Endothelial cell of umbilical vein (primary cell): Measurements from ENCODE around the gene DHRS11. TPM values are rescaled to one million over a fixed set of nuclear protein-coding genes. Genes with fewer than 3 reads are reported as not detected.
A peak's percentile ranks its signal among the peaks of the same experiment; 100 is the strongest.

Experiments
- BruUV-seq: library from RNA; stranded (reverse); fragments of 400-500 nt; replicated peaks from 2 replicates; lab custom pipeline; 2021; lab: Mats Ljungman, UMichigan
- CTCF ChIA-PET: fragments of 300-600, 350-600 bp; sonication (Branson Sonifier 250); formaldehyde crosslinking; loops from one replicate; lab custom pipeline; 2021; ENCODE audit warnings: antibody characterized with exemption, inconsistent platforms; lab: Charles Lee
- POLR2A ChIA-PET: fragments of 300-600, 350-600 bp; sonication (Branson Sonifier 250); formaldehyde crosslinking; loops from one replicate; lab custom pipeline; 2021; ENCODE audit warnings: antibody characterized with exemption, inconsistent platforms; lab: Charles Lee
- DNase-seq: peaks from one replicate; pipeline ENCODE4 v3.0.0-alpha.2; 2011; ENCODE audit warnings: low read depth, low spot score
- FAIRE-seq: peaks from 2 replicates; lab custom pipeline; 2011; peaks lifted over from hg19 to GRCh38; lab: Jason Lieb, UNC
- H2AFZ ChIP-seq: 2 replicates; pipeline ENCODE4 v1.6.0; 2012; ENCODE audit warnings: low read depth, low read length, control low read depth, inconsistent platforms
- H3K27ac ChIP-seq: 2 replicates; pipeline ENCODE4 v1.5.1; 2011; ENCODE audit warnings: low read depth, mild to moderate bottlenecking, control low read depth, low read length, moderate library complexity; ENCODE audit not compliant: insufficient read depth
- H3K27me3 ChIP-seq, 2 experiments: 2 replicates each; pipeline versions ENCODE4 v1.6.0 to v1.6.1; 2011; ENCODE audit warnings: low read length in 2 of 2, mixed read lengths in 1 of 2; ENCODE audit not compliant: control insufficient read depth in 2 of 2, insufficient read depth in 2 of 2
- H3K36me3 ChIP-seq, 2 experiments: 2 replicates in 1 of 2; 3 replicates in 1 of 2; pipeline ENCODE4 v1.5.1; 2011; ENCODE audit warnings: low read length in 2 of 2, mild to moderate bottlenecking in 1 of 2, moderate library complexity in 1 of 2; ENCODE audit not compliant: control insufficient read depth in 2 of 2, insufficient read depth in 2 of 2; ENCODE audit errors: extremely low read depth in 1 of 2
- H3K4me1 ChIP-seq: 3 replicates; pipeline ENCODE4 v1.5.1; 2011; ENCODE audit warnings: mild to moderate bottlenecking, low read length; ENCODE audit not compliant: control insufficient read depth, insufficient read depth; ENCODE audit errors: extremely low read depth
- H3K4me2 ChIP-seq: 2 replicates; pipeline ENCODE4 v1.6.1; 2011; ENCODE audit warnings: low read length, control low read depth, mixed read lengths; ENCODE audit not compliant: insufficient read depth
- H3K4me3 ChIP-seq, 3 experiments: fragments of 200-600 bp in 1 of 3; sonication (generic), shearing (Covaris generic) in 1 of 3; replicated peaks in 1 of 3; 2 replicates each; pipeline ENCODE4 v1.5.1; 2011 to 2016; ENCODE audit warnings: control low read depth in 3 of 3, low read length in 3 of 3, mild to moderate bottlenecking in 2 of 3, inconsistent platforms in 1 of 3, low read depth in 1 of 3, moderate library complexity in 1 of 3; ENCODE audit not compliant: insufficient read depth in 1 of 3
- H3K79me2 ChIP-seq: 2 replicates; pipeline ENCODE4 v1.6.0; 2012; ENCODE audit warnings: low read length, inconsistent platforms; ENCODE audit not compliant: control insufficient read depth, insufficient read depth
- H3K9ac ChIP-seq: replicated peaks from 2 replicates; pipeline ENCODE3; 2011; ENCODE audit warnings: low read length, control low read depth; ENCODE audit not compliant: insufficient read depth; ENCODE audit errors: extremely low read depth
- H3K9me1 ChIP-seq: replicated peaks from 3 replicates; pipeline ENCODE4 v1.6.0; 2011; ENCODE audit warnings: mild to moderate bottlenecking, low read length; ENCODE audit not compliant: control insufficient read depth, insufficient read depth; ENCODE audit errors: extremely low read depth
- H3K9me3 ChIP-seq: replicated peaks from 2 replicates; pipeline ENCODE4 v1.5.1; 2012; ENCODE audit warnings: low read length, inconsistent platforms; ENCODE audit not compliant: control insufficient read depth, insufficient read depth
- H4K20me1 ChIP-seq: replicated peaks from 2 replicates; pipeline ENCODE3; 2011; ENCODE audit warnings: mild to moderate bottlenecking, low read length; ENCODE audit not compliant: control insufficient read depth, insufficient read depth; ENCODE audit errors: extremely low read depth
- JUN ChIP-seq: IDR thresholded peaks from 2 replicates; pipeline ENCODE4 v1.6.1; 2011; ENCODE audit warnings: borderline replicate concordance, low read depth; ENCODE audit not compliant: insufficient read length, insufficient read depth
- POLR2AphosphoS5 ChIP-seq: IDR thresholded peaks from 2 replicates; pipeline ENCODE4 v1.6.1; 2012; ENCODE audit warnings: low read depth, mild to moderate bottlenecking, control low read depth, low read length, moderate library complexity; ENCODE audit not compliant: insufficient read depth
- dilution Hi-C: fragments of 300-500 bp; cut with MboI; formaldehyde crosslinking; loops from one replicate; pipeline ENCODE4 v1.15.0; 2019; ENCODE audit warnings: low sequenced_read_pairs; ENCODE audit not compliant: extremely low pct_ligation_motif_present
- intact Hi-C: fragments of 100-400 bp; cut with micrococcal nuclease; formaldehyde crosslinking; loops from one replicate; pipeline ENCODE4 v1.10.0; 2022
- polyA plus RNA-seq, 4 experiments: library from polyadenylated mRNA; depleted of rRNA in 3 of 4; stranded (reverse) in 3 of 4; unstranded in 1 of 4; fragments of >200 nt; gene quantifications; 2 replicates each; pipeline versions ENCODE4 v1.2.1 to v1.2.3, GENCODE V29; 2011 to 2012; ENCODE audit warnings: missing spikeins in 1 of 4
- total RNA-seq: library from RNA; stranded (reverse); gene quantifications from 2 replicates; pipeline ENCODE4 v1.2.3, GENCODE V29; 2021
- TF ChIP-seq, protein P1 (sequence below), 2 donors: IDR thresholded peaks; 1 replicate in 1 of 2; 2 replicates in 1 of 2; pipeline ENCODE4 v1.5.1; 2011; ENCODE audit warnings: low read length in 2 of 2, mild to moderate bottlenecking in 2 of 2, moderate library complexity in 2 of 2, control low read depth in 1 of 2, inconsistent platforms in 1 of 2, low read depth in 1 of 2; ENCODE audit not compliant: insufficient read depth in 1 of 2; ENCODE audit errors: extremely low read depth in 1 of 2

DHRS11 gene
- total and polyA plus RNA-seq, 2 donors (not counting 3 experiments of a cell fraction or from before 2014, with no cell fraction given), result 9.8 to 15.7 TPM

- DNase-seq (peak; percentile 67), FAIRE-seq (no peak)
- TF ChIP-seq, protein P1, sequence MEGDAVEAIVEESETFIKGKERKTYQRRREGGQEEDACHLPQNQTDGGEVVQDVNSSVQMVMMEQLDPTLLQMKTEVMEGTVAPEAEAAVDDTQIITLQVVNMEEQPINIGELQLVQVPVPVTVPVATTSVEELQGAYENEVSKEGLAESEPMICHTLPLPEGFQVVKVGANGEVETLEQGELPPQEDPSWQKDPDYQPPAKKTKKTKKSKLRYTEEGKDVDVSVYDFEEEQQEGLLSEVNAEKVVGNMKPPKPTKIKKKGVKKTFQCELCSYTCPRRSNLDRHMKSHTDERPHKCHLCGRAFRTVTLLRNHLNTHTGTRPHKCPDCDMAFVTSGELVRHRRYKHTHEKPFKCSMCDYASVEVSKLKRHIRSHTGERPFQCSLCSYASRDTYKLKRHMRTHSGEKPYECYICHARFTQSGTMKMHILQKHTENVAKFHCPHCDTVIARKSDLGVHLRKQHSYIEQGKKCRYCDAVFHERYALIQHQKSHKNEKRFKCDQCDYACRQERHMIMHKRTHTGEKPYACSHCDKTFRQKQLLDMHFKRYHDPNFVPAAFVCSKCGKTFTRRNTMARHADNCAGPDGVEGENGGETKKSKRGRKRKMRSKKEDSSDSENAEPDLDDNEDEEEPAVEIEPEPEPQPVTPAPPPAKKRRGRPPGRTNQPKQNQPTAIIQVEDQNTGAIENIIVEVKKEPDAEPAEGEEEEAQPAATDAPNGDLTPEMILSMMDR (IDR thresholded peaks at IDR 0.05; ENCODE audit: extremely low read depth in 1 of 2, insufficient read depth in 1 of 2, low read depth in 1 of 2, low read length in 2 of 2), result peak in 1 of 2 donors; percentile 7
- no peak for TF ChIP-seq POLR2AphosphoS5
- no peak for TF ChIP-seq JUN
- H4K20me1 ChIP-seq, result peaks cover 4% of the 10 kb centered on the region
- no peaks in the 10 kb centered on the region for H3K9me3 ChIP-seq
- H3K4me3 ChIP-seq, result peak overlapping the region; percentile 17 to 99 (median 71)
- intact Hi-C loops, result loop anchor here (1.0 kb wide), 1 partner anchor 9 kb away; no protein-coding TSS in a partner anchor
- peak overlapping the region; percentile 93 for H3K9ac ChIP-seq
- peaks cover 39% of the 10 kb centered on the region for H3K79me2 ChIP-seq
- H3K36me3 ChIP-seq, result no peaks in the 10 kb centered on the region
- ChIA-PET CTCF (interaction anchor here (0.6 to 4.2 kb wide), 2 partner anchors 8 to 56 kb away, joined by 3 to 31 read pairs; partner anchors contain the start of genes MYO19 and PIGW), POLR2A (no interaction called here)
- peak overlapping the region; percentile 63 for H2AFZ ChIP-seq
- no peaks in the 10 kb centered on the region for H3K27me3 ChIP-seq
- no TSS peak for BruUV-seq
- H3K4me2 ChIP-seq, result peak overlapping the region; percentile 77
- H3K27ac ChIP-seq, result peak overlapping the region; percentile 86
- H3K4me1 ChIP-seq, result peaks cover 20% of the 10 kb centered on the region
- dilution Hi-C loops, result no loop called here
- H3K9me1 ChIP-seq, result no peaks in the 10 kb centered on the region
Observed at GRCh38 chr17:36544044-36544306, 47.7 kb upstream of the DHRS11 start.
